H9 (cell line): ENCODE measurements around the gene PYHIN1. TPM values are rescaled to one million over a fixed set of nuclear protein-coding genes. Genes with fewer than 3 reads are reported as not detected.

Experiments
- DNase-seq: peaks from one replicate; pipeline ENCODE4 v3.0.0-alpha.2; 2017
- H2AFZ ChIP-seq: one replicate; pipeline ENCODE4 v1.6.1; 2013; ENCODE audit warnings: mild to moderate bottlenecking, low read length, control low read depth, moderate library complexity
- H2AK5ac ChIP-seq: 2 replicates; pipeline ENCODE4 v1.6.1; 2013; ENCODE audit warnings: low read length, control low read depth, mixed read lengths; ENCODE audit not compliant: insufficient read length
- H2BK120ac ChIP-seq: one replicate; pipeline ENCODE4 v1.6.1; 2013; ENCODE audit warnings: low read depth, mild to moderate bottlenecking, low read length, control low read depth, inconsistent platforms; ENCODE audit not compliant: poor library complexity, severe bottlenecking
- H2BK12ac ChIP-seq: 2 replicates; pipeline ENCODE4 v1.6.1; 2013; ENCODE audit warnings: low read length, control low read depth, mixed read lengths, low read depth; ENCODE audit not compliant: insufficient read length
- H2BK15ac ChIP-seq: 2 replicates; pipeline ENCODE4 v1.6.1; 2013; ENCODE audit warnings: low read depth, low read length, control low read depth
- H2BK20ac ChIP-seq: one replicate; pipeline ENCODE4 v1.6.1; 2013; ENCODE audit warnings: low read depth, mild to moderate bottlenecking, low read length, control low read depth, inconsistent platforms; ENCODE audit not compliant: poor library complexity, severe bottlenecking
- H2BK5ac ChIP-seq: 2 replicates; pipeline ENCODE4 v1.6.1; 2013; ENCODE audit warnings: low read length, control low read depth, mixed read lengths; ENCODE audit not compliant: insufficient read length
- H3K14ac ChIP-seq: 2 replicates; pipeline ENCODE4 v1.6.1; 2013; ENCODE audit warnings: low read length, control low read depth; ENCODE audit not compliant: insufficient read depth
- H3K18ac ChIP-seq: 2 replicates; pipeline ENCODE4 v1.6.1; 2013; ENCODE audit warnings: low read depth, mild to moderate bottlenecking, mixed read lengths, low read length, control low read depth; ENCODE audit not compliant: insufficient read length
- H3K23ac ChIP-seq: 2 replicates; pipeline ENCODE4 v1.6.1; 2013; ENCODE audit warnings: low read length, control low read depth, mixed read lengths, low read depth; ENCODE audit not compliant: insufficient read length
- H3K23me2 ChIP-seq: 2 replicates; pipeline ENCODE4 v1.6.1; 2013; ENCODE audit warnings: low read depth, mild to moderate bottlenecking, mixed read lengths, low read length, control low read depth; ENCODE audit not compliant: insufficient read length, poor library complexity, severe bottlenecking
- H3K27ac ChIP-seq: 2 replicates; pipeline ENCODE4 v1.5.1; 2013; ENCODE audit warnings: low read length, control low read depth, mixed read lengths, low read depth; ENCODE audit not compliant: insufficient read length
- H3K27me3 ChIP-seq: 2 replicates; pipeline ENCODE4 v1.6.1; 2013; ENCODE audit warnings: low read length, control low read depth, inconsistent platforms; ENCODE audit not compliant: insufficient read depth
- H3K4ac ChIP-seq: 2 replicates; pipeline ENCODE4 v1.6.1; 2013; ENCODE audit warnings: low read depth, mild to moderate bottlenecking, control low read depth, inconsistent platforms, low read length, moderate library complexity
- H3K4me1 ChIP-seq: 2 replicates; pipeline ENCODE4 v1.6.1; 2013; ENCODE audit warnings: low read length, control low read depth, inconsistent platforms; ENCODE audit not compliant: insufficient read depth
- H3K4me2 ChIP-seq: 2 replicates; pipeline ENCODE4 v1.6.1; 2013; ENCODE audit warnings: low read length, control low read depth, mixed read lengths; ENCODE audit not compliant: insufficient read length, insufficient read depth
- H3K56ac ChIP-seq: 2 replicates; pipeline ENCODE4 v1.6.1; 2013; ENCODE audit warnings: low read depth, mild to moderate bottlenecking, mixed read lengths, low read length, control low read depth; ENCODE audit not compliant: insufficient read length
- H3K79me1 ChIP-seq: 2 replicates; pipeline ENCODE4 v1.6.1; 2013; ENCODE audit warnings: low read depth, mild to moderate bottlenecking, moderate library complexity, low read length, control low read depth, inconsistent platforms; ENCODE audit not compliant: insufficient read depth, poor library complexity, severe bottlenecking
- H3K79me2 ChIP-seq: 2 replicates; pipeline ENCODE4 v1.6.1; 2013; ENCODE audit warnings: low read length, control low read depth, inconsistent platforms; ENCODE audit not compliant: insufficient read depth
- H3K9ac ChIP-seq: 2 replicates; pipeline ENCODE4 v1.6.1; 2013; ENCODE audit warnings: low read length, control low read depth, mixed read lengths; ENCODE audit not compliant: insufficient read length; ENCODE audit errors: extremely low read depth
- H3K9me3 ChIP-seq: one replicate; pipeline ENCODE4 v1.6.1; 2013; ENCODE audit warnings: low read depth, low read length, inconsistent platforms; ENCODE audit not compliant: control insufficient read depth
- H3T11ph ChIP-seq: one replicate; pipeline ENCODE4 v1.6.1; 2013; ENCODE audit warnings: mild to moderate bottlenecking, low read length, control low read depth, inconsistent platforms
- H4K20me1 ChIP-seq: one replicate; pipeline ENCODE4 v1.6.1; 2013; ENCODE audit not compliant: control insufficient read depth, insufficient read length, insufficient read depth
- H4K5ac ChIP-seq: 2 replicates; pipeline ENCODE4 v1.6.1; 2013; ENCODE audit warnings: low read depth, mild to moderate bottlenecking, mixed read lengths, low read length, control low read depth; ENCODE audit not compliant: insufficient read length
- H4K8ac ChIP-seq: replicated peaks from 2 replicates; pipeline ENCODE4 v1.6.1; 2013; ENCODE audit warnings: low read length, control low read depth, mixed read lengths, low read depth; ENCODE audit not compliant: insufficient read length
- H4K91ac ChIP-seq: 2 replicates; pipeline ENCODE4 v1.6.1; 2013; ENCODE audit warnings: low read depth, mild to moderate bottlenecking, moderate library complexity, mixed read lengths, low read length, control low read depth; ENCODE audit not compliant: insufficient read length
- H3K27ac Mint-ChIP-seq, 3 experiments: 2 replicates in 2 of 3; 3 replicates in 1 of 3; pipeline ENCODE4 v1.8.0; 2020 to 2021; ENCODE audit warnings: mixed read lengths in 3 of 3, mild to moderate bottlenecking in 1 of 3, moderate library complexity in 1 of 3
- H3K27me3 Mint-ChIP-seq: 2 replicates; pipeline ENCODE4 v1.8.0; 2021; ENCODE audit warnings: low read depth, mild to moderate bottlenecking, moderate library complexity, mixed read lengths
- H3K36me3 Mint-ChIP-seq, 3 experiments: 2 replicates in 2 of 3; 3 replicates in 1 of 3; pipeline ENCODE4 v1.8.0; 2020 to 2021; ENCODE audit warnings: low read depth in 3 of 3, mixed read lengths in 3 of 3; ENCODE audit not compliant: insufficient read depth in 1 of 3
- H3K4me1 Mint-ChIP-seq, 2 experiments: 2 replicates each; pipeline ENCODE4 v1.8.0; 2020; ENCODE audit warnings: mixed read lengths in 2 of 2
- H3K4me3 Mint-ChIP-seq, 2 experiments: 2 replicates in 1 of 2; 3 replicates in 1 of 2; pipeline ENCODE4 v1.8.0; 2020 to 2021; ENCODE audit warnings: mild to moderate bottlenecking in 2 of 2, mixed read lengths in 2 of 2, moderate library complexity in 1 of 2
- H3K9me3 Mint-ChIP-seq, 2 experiments: 2 replicates in 1 of 2; 3 replicates in 1 of 2; pipeline ENCODE4 v1.8.0; 2020; ENCODE audit warnings: mild to moderate bottlenecking in 2 of 2, mixed read lengths in 2 of 2, moderate library complexity in 1 of 2
- WGBS: extraction: QIAGEN DNeasy Blood & Tissue Kit; methylation state at CpG from one replicate; pipeline ENCODE4 v1.1.7; 2013; ENCODE audit warnings: missing lambda C conversion rate, low lambda C conversion rate, mixed read lengths; ENCODE audit not compliant: insufficient read length; ENCODE audit errors: extremely low coverage; 5-methylcytosine and 5-hydroxymethylcytosine counted together
- total RNA-seq: library from RNA; stranded (reverse); gene quantifications from 2 replicates; pipeline ENCODE4 v1.2.1, GENCODE V29; 2021
- TF ChIP-seq, protein P1 (sequence below): fragments of 200-600 bp; sonication (generic); conservative IDR thresholded peaks from 3 replicates; pipeline ENCODE4 v1.8.0; 2021; ENCODE audit warnings: antibody characterized with exemption, mild to moderate bottlenecking

PYHIN1 gene
- total RNA-seq, 1 experiment from 2014 or later, result not detected

DNA sequence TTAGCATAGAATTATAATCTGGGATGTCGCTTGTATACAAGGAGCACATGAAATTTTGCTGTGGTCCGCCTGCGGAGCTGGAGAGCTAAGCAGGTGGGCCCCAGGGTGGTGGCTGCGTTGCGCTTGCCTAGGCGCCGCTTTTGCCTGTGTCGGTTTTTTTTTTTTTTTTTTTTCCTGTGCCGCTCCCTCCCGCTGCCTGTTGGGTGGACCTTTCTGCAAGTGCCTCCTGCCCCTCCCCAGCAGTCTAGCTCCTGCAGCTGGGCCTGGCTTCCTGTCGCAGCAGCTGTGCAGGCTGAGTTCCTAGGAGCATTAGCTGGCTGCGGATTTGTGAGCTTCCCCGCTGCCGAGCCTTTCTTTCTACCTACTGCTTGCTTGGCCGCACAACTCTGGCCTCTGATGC lies 20.6 kb downstream of the PYHIN1 start:
- peak; percentile 89 for DNase-seq

More for the DNA sequence above, 20.6 kb downstream of the PYHIN1 start:
- peaks cover 0 to 3% of the 10 kb centered on the region in 2 experiments; a peak in 1 of 4 replicates for H3K4me1 Mint-ChIP-seq
- Histone ChIP-seq H2BK12ac (no peak overlapping the region), H2AFZ (no peak overlapping the region), H2BK120ac (no peak overlapping the region), H3K23me2 (no peaks in the 10 kb centered on the region), H4K5ac (no peak overlapping the region), H3K9me3 (no peaks in the 10 kb centered on the region), H3T11ph (no peak overlapping the region), H3K79me2 (no peaks in the 10 kb centered on the region), H3K27me3 (no peaks in the 10 kb centered on the region), H3K4me1 (no peaks in the 10 kb centered on the region), H3K79me1 (no peaks in the 10 kb centered on the region), H3K56ac (no peak overlapping the region), H3K14ac (no peak overlapping the region), H3K4ac (no peak overlapping the region), H3K9ac (no peak overlapping the region), H3K18ac (no peak overlapping the region), H2AK5ac (no peak overlapping the region), H2BK20ac (no peak overlapping the region), H4K20me1 (no peaks in the 10 kb centered on the region), H3K23ac (no peak overlapping the region), H2BK15ac (no peak overlapping the region), H3K4me2 (no peak overlapping the region), H3K27ac (no peak overlapping the region), H4K91ac (no peak overlapping the region), H2BK5ac (no peak overlapping the region), H4K8ac (no peak overlapping the region)
- no peak overlapping the region for H3K27ac Mint-ChIP-seq
- H3K27me3 Mint-ChIP-seq, result peaks cover 7% of the 10 kb centered on the region
- H3K36me3 Mint-ChIP-seq, result peaks cover 6 to 8% (median 8%) of the 10 kb centered on the region in 3 experiments; a peak in 5 of 7 replicates
- no peak overlapping the region for H3K4me3 Mint-ChIP-seq
- peaks cover 7 to 8% of the 10 kb centered on the region in 2 experiments for H3K9me3 Mint-ChIP-seq
- TF ChIP-seq, protein P1, sequence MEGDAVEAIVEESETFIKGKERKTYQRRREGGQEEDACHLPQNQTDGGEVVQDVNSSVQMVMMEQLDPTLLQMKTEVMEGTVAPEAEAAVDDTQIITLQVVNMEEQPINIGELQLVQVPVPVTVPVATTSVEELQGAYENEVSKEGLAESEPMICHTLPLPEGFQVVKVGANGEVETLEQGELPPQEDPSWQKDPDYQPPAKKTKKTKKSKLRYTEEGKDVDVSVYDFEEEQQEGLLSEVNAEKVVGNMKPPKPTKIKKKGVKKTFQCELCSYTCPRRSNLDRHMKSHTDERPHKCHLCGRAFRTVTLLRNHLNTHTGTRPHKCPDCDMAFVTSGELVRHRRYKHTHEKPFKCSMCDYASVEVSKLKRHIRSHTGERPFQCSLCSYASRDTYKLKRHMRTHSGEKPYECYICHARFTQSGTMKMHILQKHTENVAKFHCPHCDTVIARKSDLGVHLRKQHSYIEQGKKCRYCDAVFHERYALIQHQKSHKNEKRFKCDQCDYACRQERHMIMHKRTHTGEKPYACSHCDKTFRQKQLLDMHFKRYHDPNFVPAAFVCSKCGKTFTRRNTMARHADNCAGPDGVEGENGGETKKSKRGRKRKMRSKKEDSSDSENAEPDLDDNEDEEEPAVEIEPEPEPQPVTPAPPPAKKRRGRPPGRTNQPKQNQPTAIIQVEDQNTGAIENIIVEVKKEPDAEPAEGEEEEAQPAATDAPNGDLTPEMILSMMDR, result no peak
- WGBS, result no CpG with 5 or more reads among the region's 15 CpGs
